ENCODE results near the gene STAG1. TPM values are rescaled to one million over a fixed set of nuclear protein-coding genes. Genes with fewer than 3 reads are reported as not detected.
"Not testable (repeated sequence)": the region's sequence is repeated elsewhere in the genome, so short reads cannot be mapped to it uniquely, and the experiment has no call there.

STAG1 gene
- polyA plus RNA-seq, 1 donor = 30.3 TPM

DNA sequence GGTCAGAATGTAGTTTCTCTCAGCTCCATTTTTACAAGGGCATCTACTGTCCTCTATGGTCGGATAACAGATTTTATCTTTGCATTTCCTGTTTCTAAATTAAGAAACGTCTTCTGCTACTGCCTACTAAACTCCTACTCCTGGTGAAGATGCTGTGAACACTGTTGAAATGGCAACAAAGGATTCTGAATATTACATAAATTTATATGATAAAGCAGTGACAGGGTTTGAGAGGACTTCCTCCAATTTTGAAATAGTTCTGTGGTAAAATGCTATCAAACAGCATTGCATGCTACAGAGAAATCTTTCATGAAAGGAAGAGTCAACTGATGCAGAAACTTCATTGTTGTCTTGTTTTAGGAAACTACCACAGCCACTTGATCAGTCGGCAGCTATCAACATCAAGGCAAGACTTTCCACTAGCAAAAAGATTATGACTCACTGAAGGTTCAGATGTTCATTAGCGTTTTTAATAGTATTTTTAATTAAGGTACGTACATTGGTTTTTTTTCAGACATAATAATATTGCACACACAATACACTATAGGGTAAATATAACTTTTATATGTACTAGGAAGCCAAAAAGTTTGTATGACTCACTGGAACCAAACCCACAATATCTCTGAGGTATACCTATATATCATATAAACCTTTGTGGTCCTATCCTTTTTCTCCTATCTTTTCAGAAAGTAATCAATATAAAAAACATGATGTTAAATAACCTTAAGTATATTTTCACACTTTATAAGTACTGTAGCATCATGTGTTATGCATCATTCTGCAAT, 156.1 kb downstream of the STAG1 start:
- no peak for DNase-seq (ENCODE audit: low read depth)

DNA sequence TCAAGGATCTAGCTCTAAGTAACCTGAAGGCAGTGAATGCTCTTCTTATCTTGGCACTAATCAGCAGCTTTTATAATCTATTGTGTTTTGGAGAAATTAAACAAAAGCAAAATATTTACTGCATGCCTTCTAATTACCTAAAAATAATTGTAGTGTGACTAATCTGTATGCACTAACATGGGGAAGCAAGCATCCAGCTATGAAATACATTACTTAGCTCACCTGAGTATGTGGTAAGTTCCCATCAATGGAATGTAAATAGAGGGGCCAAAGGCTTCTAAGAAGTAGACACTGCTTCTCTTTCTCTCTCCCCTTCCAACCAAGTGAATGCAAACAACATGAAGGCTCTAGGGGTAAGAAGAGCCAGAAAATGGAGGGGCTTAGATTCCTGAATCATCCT, 165.6 kb downstream of the STAG1 start:
- DNase-seq (ENCODE audit: low read depth) = no peak

DNA sequence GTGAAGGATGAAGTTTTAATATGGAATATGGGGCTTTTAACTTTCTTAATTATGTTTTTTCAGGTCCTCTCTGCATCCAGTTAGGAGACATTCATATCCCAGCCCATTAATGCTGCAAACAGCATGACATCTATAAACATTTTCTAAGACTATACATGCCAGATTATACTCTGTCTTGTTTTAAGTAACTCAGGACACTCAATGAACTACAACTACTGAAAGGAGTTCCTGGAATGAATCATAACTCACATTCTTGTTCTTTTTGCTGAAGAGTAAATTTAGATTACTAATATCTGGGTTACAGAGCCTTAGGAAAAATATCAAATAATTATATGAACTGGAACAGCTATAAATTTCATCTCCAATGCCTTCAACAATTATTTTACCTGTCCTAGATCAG, 167.4 kb downstream of the STAG1 start:
- no peak for DNase-seq (ENCODE audit: low read depth)

DNA sequence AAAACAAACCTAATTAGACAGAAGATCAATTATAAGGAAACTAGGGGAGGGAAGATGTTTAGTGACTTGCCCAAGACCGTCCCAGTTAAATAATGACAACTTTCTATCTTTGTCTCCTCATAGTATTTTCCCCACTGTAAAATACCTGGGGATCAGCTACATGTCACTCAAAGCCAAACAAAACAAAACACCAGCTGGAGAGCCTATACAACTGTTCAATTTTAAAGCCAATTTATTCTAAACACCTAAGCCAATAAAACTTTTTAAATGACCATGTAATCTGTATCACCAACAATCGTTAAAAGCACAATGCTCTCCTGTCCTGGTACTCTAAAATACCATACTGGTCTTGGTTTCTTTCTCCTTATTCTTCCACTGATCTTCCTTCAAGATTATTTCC, 168.4 kb downstream of the STAG1 start:
- DNase-seq (ENCODE audit: low read depth) = no peak

DNA sequence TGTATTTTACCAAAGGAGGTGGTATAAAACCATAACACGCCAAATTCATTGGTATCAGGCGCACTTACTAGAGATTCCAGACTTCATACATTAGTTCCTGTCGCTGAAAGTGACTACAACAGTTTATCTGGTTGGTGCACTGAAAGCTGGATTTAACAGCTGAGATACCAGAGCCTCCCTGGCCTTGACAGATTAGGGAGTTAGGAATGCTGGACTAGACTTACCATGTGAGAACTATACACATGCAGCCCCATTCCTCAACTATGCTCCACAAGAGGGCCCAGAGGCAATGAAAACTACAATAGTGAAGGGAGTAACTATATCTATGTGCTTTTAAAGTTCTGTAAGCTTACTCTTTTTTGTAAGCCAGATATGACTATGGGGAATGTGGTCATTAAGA, 174.4 kb downstream of the STAG1 start:
- DNase-seq (ENCODE audit: low read depth) = no peak

DNA sequence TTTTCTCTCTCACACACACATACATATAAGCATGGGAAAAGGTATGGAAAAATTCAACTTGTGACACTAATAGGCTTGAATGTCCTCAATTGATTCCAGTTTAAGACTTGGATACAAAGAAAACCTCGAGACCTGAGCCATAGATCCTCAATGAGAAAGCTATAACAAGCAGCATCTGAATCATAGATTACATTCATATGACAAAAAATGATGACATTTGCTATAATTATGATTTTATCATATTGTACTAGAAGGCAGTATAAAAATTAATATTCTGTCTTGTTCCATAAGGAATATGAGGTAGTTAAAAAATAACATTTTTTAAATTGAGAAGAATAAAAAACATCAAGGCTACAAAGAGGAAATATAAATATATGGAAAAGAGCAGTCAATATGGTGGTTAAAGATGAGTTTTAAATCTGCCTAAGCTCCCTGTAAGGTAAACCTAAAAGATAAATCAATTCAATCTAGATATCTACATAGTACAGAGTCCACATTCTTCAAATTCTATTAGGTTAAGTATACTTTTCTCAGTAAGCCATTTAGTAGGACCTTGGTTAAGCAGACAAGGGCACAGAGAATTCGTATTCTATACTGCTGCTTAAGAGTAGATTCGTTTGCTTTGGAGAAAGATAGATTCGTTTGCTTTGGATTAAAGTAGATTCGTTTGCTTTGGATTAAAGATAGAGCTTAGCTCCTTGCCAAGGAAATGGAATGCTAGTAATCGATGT, 175.7 kb downstream of the STAG1 start:
- no peak for DNase-seq (ENCODE audit: low read depth)

DNA sequence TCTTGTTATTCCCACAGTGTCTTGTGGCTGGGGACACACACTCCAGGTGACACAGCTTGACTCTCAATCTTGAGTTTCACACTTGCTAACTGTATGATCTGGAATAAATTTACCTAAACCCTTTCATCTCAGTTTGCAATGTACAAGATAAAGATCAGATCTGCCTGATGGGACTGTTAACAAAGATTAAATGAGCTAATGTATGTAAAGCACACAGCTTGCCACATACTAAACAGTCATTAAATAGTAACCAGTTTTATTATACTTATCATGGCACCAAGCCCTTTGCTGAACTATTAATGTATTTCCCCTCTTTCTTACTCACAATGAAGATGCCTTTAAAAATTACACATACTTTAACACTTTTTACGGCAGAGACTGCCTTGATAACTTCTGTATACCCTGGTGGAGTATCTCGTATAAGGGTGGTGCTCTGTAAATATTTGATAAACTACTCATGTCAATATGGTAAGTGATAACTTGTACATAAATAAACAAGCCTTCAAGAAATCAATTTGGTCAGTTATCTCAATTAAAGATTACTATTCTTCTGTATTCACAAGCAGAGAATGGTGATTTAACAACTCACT, 184.5 kb downstream of the STAG1 start:
- DNase-seq (ENCODE audit: low read depth) = no peak

DNA sequence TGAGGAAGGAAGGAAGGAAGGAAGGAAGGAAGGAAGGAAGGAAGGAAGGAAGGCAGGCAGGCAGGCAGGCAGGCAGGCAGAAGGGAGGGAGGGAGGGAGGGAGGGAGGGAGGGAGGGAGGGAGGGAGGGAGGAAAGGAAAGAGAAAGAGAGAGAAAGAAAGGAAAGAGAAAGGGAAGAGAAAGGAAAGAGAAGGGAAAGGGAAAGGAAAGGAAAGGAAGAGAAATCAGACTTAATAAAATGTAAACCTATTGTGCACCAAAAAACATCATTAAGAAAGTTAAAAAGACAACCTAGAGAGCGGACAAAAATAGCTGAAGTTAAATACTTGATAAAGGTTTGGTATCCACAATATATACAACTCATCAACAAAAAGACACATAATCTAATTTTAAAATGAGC, 187.2 kb downstream of the STAG1 start:
- DNase-seq (ENCODE audit: low read depth) = not testable (repeated sequence)

DNA sequence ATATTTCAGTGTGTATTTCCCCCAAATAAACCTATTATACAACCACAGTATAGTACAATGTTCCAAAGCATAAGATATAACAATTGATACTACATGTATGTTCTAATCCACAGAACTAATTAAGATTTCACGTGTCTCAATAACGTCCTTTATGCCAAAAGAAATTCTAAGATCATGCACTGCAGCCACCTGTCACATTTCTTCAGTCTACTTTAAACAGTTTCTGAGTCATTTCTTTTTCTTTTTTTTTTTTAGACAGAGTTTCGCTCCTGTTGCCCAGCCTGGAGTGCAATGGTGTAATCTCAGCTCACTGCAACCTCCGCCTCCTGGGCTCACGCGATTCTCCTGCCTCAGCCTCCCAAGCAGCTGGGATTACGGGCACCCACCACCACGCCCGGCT, 190.2 kb downstream of the STAG1 start:
- DNase-seq (ENCODE audit: low read depth) = no peak

DNA sequence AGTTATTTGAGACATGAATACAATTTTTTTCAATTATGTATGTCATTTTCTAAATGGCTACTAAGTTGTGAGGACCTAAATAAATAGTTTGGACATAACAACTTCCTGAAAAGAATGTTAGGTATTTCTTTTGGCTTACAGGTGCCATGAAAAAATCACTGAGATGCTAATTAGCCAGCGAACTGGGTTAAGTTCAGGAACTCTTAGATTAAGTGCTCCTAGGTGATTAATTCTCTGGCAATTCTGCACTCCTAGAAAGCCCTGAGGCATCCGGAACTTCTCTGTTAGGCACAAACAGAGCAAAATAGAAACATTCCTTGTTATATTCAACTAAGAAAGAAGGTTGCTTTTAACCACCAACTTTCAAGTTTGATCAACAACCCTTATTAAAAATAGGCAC, 192.3 kb downstream of the STAG1 start:
- no peak for DNase-seq (ENCODE audit: low read depth)

DNA sequence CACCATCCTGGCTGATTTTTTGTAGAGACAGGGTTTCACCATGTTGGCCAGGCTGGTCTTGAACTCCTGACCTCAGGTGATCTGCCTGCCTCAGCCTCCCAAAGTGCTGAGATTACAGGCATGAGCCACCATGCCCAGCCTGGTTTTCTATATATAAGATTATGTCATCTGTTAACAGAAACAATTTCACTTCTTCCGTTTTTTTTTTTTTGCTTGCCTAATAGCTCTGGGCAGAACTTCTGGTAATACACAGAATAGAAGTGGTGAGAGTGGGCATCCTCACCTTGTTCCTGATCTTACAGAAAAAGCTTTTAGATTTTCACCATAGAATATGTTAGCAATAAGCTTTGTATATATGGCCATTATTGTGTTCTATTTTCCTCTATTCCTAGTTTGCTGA, 202.7 kb downstream of the STAG1 start:
- not testable (repeated sequence) for DNase-seq (ENCODE audit: low read depth)

DNA sequence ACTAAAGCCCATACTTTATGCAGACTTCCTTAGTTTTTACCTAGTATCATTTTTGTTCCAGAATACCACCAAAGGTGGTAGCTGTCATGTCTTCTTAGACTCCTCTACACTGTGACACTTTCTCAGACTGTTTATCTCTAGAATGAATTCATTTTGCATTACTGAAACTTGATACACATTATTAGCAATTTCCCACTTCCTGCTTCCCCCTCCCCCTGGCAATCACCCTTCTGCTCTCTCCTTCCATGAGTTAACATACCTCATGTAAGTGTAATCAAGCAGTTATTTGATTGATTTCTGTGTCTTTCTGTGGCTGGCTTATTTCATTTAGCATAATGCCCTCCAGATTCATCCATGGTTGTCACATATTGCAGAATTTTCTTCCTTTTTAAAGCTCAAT, 204.9 kb downstream of the STAG1 start:
- DNase-seq (ENCODE audit: low read depth) = no peak

DNA sequence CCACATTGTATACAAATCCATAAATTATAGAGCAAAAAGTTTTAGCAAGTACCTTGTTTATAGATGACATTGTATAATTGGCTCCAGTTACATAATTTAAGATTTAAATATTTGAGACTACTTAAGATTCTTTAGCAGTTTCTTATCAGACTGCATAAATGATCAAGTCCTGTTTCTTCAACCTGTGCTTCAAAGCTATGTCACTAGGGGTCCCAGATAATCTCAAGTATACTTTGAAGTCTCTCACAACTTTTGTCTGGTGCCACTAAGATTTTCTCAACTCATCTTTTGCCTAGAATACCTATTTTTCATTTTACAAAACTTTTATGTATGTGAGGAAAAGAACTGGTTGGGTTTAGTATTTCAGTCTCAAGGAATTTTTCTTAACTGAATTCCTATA, 205.5 kb downstream of the STAG1 start:
- no peak for DNase-seq (ENCODE audit: low read depth)

DNA sequence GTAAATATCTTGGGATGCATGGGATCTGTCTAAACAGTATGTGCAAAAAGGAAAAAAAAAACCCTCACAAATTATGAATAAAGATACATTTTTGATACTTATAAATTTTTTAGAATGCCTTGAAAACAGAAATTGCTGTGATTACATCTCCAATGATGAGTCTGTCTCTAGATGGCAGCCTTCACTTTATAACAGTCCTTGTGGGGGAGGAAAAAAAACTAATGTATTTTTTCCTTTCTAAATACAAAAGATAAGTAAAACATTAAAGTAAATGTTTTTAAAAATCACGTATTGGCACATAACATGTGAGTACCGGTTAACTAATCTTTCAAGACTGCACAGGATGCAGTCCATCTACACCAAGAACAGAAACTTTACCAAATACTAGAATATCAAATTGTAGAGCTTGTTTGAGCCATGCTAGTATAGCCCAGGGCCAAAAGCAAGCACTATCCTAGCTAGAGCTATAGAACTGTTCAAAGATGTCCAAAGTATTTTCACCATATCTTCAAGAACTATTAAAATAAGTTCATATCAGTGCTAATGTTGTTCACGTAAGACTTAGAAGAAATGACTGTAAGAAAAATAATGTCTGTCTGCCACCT, 206.4 kb downstream of the STAG1 start:
- no peak for DNase-seq (ENCODE audit: low read depth)

DNA sequence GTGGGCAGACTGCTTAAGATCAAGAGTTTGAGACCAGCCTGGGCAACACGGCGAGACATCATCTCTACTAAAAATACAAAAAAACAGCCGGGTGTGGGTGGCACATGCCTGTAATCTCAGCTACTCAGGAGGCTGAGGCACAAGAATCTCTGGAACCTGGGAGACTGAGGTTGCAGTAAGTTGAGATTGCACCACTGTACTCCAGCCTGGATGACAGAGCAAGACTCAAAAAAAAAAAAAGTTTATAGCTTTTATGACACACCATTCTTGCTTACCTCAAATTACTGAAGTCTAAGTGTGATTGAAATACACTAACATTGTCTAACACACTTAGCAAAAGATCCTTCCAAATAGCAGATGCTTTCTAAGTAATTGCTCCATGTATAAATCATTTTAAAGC, 207.6 kb downstream of the STAG1 start:
- no peak for DNase-seq (ENCODE audit: low read depth)

DNA sequence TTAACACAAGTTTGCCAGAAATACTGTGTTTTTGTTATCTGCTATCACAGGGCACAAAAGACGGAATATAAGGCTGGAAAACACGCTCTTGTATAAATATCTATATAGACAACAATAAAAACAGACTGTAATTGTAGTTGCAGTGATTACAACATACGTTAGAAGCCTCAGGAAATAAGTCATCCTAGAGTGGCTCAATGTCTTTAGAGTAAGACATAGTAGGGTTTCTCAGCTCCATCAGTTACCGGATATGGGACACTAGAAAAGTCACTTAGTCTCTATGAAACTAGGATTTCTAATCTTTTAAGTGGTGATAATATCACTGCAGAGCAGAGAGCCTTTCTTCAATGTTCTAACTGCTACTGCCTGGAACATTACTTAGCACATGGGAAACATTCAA, 208.8 kb downstream of the STAG1 start:
- no peak for DNase-seq (ENCODE audit: low read depth)

DNA sequence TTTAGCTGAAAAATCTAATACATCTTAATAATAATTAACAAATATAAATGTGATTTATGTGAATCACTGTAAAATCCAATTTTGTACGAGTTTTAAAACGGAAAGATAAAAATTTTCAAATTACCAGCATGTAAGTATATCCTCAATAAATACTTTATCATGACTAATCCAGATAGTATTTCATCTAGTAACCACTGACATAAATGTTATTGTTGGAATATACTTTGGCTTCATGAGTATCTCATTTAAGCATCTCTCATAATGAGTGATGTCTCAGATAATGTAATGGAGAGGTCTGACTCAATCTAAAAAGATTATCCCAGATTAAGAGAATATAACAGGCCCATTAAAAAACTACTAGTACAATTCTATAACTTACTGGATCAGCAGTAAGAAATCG, 216.3 kb downstream of the STAG1 start:
- DNase-seq (ENCODE audit: low read depth) = no peak

DNA sequence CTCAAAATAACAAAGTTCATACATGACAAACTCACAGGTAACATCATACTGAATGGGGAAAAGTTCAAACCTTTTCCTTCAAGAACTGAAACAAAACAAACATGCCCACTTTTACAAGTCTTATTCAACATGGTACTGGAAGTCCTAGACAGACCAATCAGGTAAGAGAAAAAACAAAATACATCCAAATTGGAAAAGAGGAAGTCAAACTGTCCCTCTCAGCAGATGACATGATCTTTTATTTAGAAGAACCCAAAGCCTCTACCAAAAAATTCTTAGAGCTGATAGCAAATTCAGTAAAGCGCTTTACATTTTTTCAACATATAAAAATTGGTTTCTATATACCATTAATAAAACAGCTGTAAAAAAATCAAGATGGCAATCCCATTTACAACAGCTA, 219.4 kb downstream of the STAG1 start:
- no peak for DNase-seq (ENCODE audit: low read depth)

DNA sequence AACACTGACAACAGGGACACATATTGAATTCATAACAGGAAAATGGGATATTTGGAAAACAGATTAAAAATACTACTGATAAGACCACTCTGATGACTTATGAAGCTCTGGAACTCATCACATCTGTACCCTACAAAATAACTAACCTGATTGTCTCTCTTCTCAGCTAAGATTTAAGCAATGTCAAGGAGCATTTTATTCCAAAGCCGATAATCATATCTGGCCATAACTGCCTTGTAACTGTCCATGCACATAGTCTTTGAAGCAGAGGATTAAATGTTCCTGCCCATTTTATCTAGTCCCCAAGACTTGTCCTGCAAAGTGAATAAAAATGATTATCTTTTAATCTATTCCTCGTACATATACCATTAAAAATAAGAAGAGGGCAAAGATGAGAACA, 234.1 kb downstream of the STAG1 start:
- DNase-seq (ENCODE audit: low read depth) = no peak

DNA sequence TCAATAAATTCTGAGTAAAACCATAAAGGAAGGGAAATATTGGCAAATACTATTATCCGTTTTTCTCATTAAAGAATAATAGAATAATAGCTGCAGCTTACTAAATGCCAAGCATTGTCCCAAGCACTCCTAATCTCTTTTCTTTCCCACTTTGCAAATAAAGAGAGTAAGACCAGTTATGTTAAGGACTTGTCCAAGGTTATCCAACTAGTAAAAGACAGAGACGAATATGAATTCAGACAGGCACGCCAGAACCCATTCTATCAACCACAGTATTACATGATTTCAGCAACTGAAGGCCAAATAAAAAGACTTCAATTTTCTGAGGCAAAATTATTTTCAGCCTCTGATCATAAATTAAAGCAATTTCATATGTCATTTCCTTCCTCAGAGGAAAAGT, 235.5 kb downstream of the STAG1 start:
- DNase-seq (ENCODE audit: low read depth) = no peak

DNA sequence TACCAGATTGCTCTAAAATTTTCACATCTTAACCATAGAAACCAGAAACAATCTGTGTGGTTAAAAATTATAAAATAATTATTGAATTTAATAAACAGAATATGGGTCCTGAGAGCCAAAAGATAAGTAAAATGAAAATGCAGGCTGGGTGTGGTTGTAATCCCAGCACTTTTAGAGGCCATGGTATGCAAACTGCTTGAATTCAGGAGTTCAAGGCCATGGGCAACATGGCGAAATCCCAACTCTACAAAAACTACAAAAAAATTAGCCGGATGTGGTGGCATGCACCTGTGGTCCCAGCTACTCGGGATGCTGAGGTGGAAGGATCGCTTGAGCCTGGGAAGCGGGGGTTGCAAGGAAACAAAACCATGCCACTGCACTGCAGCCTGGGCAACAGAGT, 236.1 kb downstream of the STAG1 start:
- no peak for DNase-seq (ENCODE audit: low read depth)

DNA sequence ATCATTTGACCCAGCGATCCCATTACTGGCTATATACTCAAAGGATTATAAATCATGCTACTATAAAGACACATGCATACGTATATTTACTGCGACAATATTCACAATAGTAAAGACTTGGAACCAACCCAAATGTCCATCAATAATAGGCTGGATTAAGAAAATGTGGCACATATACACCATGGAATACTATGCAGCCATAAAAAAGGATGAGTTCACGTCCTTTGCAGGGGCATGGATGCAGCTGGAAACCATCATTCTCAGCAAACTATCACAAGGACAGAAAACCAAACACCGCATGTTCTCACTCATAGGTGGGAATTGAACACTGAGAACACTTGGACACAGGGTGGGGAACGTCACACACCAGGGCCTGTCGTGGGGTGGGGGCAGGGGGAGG, 237.6 kb downstream of the STAG1 start:
- DNase-seq (ENCODE audit: low read depth) = not testable (repeated sequence)

DNA sequence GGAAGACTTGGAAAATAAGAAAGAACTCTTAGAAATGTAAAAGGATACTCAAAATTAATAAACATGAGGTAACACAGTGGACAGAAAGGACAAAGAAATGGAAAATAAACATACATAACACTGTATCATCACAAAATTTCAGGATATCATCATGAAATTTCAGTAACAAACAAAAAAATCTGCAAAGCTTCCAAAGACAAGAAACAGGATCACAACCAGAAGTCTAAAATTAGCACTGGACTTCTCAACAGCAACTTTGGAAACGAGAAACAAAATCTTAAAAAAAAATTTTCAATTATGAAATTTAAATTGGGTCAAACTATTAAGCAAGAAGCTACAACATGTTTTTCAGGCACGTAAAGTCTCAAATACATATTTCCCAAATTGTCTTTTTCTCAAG, 238.8 kb downstream of the STAG1 start:
- no peak for DNase-seq (ENCODE audit: low read depth)

Data from forelimb muscle (tissue), 1 donor.